C4-2B (cell line): ENCODE data around the gene MUTYH.
"Not testable (repeated sequence)": the region's sequence is repeated elsewhere in the genome, so short reads cannot be mapped to it uniquely, and the experiment has no call there.

Experiments used
- H3K27ac ChIP-seq: fragments of 450-650 bp; 2 replicates; pipeline ENCODE4 v1.5.1; 2017
- CTCF ChIP-seq: fragments of 450-650 bp; conservative IDR thresholded peaks from 2 replicates; pipeline ENCODE4 v1.5.1; 2017; ENCODE audit warnings: mild to moderate bottlenecking
- ZFX ChIP-seq: fragments of 450-650 bp; IDR thresholded peaks from 2 replicates; pipeline ENCODE4 v1.6.1; 2017

MUTYH gene

GRCh38 chr1:45339789-45340558, at the start of gene MUTYH, which contains the start of gene TOE1:
Gene MUTYH, minus strand, starts transcription at chr1:45340440. Its CDS starts 5,935 bp downstream, at chr1:45334505.
Gene TOE1, plus strand, starts transcription at chr1:45340170. Its CDS starts 83 bp downstream, at chr1:45340253.
- TF ChIP-seq CTCF (no peak), ZFX (no peak; the same call in 1 of the 2 replicates)

GRCh38 chr1:45386219-45386618, 46.0 kb upstream of the MUTYH start:
- H3K27ac ChIP-seq, result no peak overlapping the region
- TF ChIP-seq ZFX (no peak), CTCF (no peak)

More at GRCh38 chr1:45339789-45340558, at the start of gene MUTYH, which contains the start of gene TOE1:
- peak within 1 kb of the TSS; percentile 94 for H3K27ac ChIP-seq

GRCh38 chr1:45385302-45385701, 45.1 kb upstream of the MUTYH start:
- no peak overlapping the region for H3K27ac ChIP-seq
- TF ChIP-seq ZFX, result no peak
- TF ChIP-seq CTCF, result no peak

- H3K27ac ChIP-seq, result not testable (repeated sequence)
Observed at GRCh38 chr1:45384213-45384612, 44.0 kb upstream of the MUTYH start.

GRCh38 chr1:45383191-45383590, 43.0 kb upstream of the MUTYH start:
- H3K27ac ChIP-seq, result no peak overlapping the region
- no peak for TF ChIP-seq CTCF
- no peak for TF ChIP-seq ZFX

- no peak overlapping the region for H3K27ac ChIP-seq
- no peak for TF ChIP-seq CTCF
- TF ChIP-seq ZFX, result no peak
Observed at GRCh38 chr1:45381243-45381642, 41.0 kb upstream of the MUTYH start.

GRCh38 chr1:45380730-45381129, 40.5 kb upstream of the MUTYH start:
- TF ChIP-seq ZFX, result no peak
- no peak for TF ChIP-seq CTCF
- H3K27ac ChIP-seq, result no peak overlapping the region

GRCh38 chr1:45380125-45380524, 39.9 kb upstream of the MUTYH start:
- no peak overlapping the region for H3K27ac ChIP-seq
- no peak for TF ChIP-seq CTCF
- no peak for TF ChIP-seq ZFX
